Gastroesophageal sphincter (tissue), 3 donors: ENCODE measurements around the gene GAD1.

ENCODE experiments used
- CTCF ChIP-seq, 4 experiments: fragments of 200-600 bp in 2 of 4; fragments of 450-650 bp in 2 of 4; sonication (generic) in 1 of 4; IDR thresholded peaks; one replicate each; pipeline ENCODE4 v1.5.1; 2017 to 2019; ENCODE audit warnings: antibody characterized with exemption in 4 of 4, mild to moderate bottlenecking in 2 of 4, moderate library complexity in 2 of 4
- EP300 ChIP-seq: sonication (generic); formaldehyde crosslinking; IDR thresholded peaks from one replicate; pipeline ENCODE4 v1.6.1; 2017; ENCODE audit warnings: antibody characterized with exemption, mild to moderate bottlenecking
- POLR2AphosphoS5 ChIP-seq: sonication (generic); formaldehyde crosslinking; IDR thresholded peaks from one replicate; pipeline ENCODE4 v1.6.1; 2017; ENCODE audit warnings: antibody characterized with exemption

- TF ChIP-seq EP300 (no peak), CTCF (IDR thresholded peaks at IDR 0.05) (no peak), POLR2AphosphoS5 (no peak)
These were observed 6.6 kb downstream of the GAD1 start for GRCh38 chr2:170823088-170823897.
